ENCODE measurements around the gene FAM90A26.
"Not testable (repeated sequence)": the region's sequence is repeated elsewhere in the genome, so short reads cannot be mapped to it uniquely, and the experiment has no call there.

GRCh38 chr4:9125601-9126161, 44.5 kb upstream of the FAM90A26 start:
- TF ChIP-seq CTCF, POLR2A (IDR thresholded peaks at IDR 0.05): not testable (repeated sequence)
